Erythroblast (primary cell): Measurements from ENCODE around the gene U2AF2.
A peak's percentile ranks its signal among the peaks of the same experiment; 100 is the strongest.

Experiments used
- DNase-seq, 2 experiments: peaks; one replicate each; lab custom pipeline; 2025; lab: John Stamatoyannopoulos, UW
- GATA1 ChIP-seq: IDR thresholded peaks from 2 replicates; pipeline ENCODE4 v1.6.1; 2011; ENCODE audit warnings: low read depth, mild to moderate bottlenecking, control low read depth, low read length, moderate library complexity
- POLR2A ChIP-seq: IDR thresholded peaks from 2 replicates; pipeline ENCODE4 v1.6.1; 2011; ENCODE audit warnings: mild to moderate bottlenecking, low read length

U2AF2 gene

DNA sequence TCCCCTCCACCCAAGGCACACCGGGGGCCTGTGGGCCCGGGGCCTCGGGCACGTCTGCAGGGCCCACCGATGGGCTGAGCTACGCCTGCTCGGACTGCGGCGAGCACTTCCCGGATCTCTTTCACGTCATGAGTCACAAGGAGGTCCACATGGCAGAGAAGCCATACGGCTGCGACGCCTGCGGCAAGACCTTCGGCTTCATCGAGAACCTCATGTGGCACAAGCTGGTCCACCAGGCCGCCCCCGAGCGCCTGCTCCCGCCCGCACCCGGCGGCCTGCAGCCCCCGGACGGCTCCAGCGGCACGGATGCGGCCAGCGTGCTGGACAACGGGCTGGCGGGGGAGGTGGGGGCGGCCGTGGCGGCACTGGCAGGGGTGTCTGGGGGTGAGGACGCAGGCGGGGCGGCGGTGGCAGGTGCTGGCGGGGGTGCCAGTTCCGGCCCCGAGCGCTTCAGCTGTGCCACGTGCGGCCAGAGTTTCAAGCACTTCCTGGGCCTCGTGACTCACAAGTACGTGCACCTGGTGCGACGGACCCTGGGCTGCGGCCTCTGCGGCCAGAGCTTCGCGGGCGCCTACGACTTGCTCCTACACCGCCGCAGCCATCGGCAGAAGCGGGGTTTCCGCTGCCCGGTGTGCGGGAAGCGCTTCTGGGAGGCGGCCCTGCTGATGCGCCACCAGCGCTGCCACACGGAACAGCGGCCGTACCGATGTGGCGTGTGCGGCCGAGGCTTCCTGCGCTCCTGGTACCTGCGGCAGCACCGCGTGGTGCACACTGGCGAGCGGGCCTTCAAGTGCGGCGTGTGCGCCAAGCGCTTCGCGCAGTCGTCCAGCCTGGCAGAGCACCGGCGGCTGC lies 39.1 kb upstream of the U2AF2 start:
- TF ChIP-seq POLR2A (no peak), GATA1 (no peak)
- no peak for DNase-seq

- TF ChIP-seq POLR2A (no peak), GATA1 (no peak)
- DNase-seq = no peak
These were observed 38.4 kb upstream of the U2AF2 start for GRCh38 chr19:55616395-55616875.

DNA sequence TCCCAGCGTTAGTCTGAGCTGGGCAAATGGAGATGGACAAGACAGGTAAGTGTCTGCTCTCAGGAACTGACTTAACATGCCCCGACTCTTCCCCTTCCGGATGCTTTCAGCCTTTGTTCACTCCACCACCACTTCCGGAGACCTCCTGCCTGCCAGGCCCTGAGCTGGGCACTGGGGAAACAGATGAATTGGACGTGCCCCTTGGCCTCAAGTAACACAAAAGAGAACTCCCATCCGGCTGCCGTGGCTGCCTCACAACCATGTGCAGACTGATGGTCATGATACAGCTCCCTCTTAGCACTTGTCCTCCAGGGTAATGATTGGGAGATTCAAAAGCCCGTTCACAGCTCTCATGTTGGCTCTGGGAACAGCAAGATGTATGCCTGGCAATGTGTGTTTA lies 37.4 kb upstream of the U2AF2 start:
- TF ChIP-seq GATA1 (no peak), POLR2A (no peak)
- DNase-seq = no peak

DNA sequence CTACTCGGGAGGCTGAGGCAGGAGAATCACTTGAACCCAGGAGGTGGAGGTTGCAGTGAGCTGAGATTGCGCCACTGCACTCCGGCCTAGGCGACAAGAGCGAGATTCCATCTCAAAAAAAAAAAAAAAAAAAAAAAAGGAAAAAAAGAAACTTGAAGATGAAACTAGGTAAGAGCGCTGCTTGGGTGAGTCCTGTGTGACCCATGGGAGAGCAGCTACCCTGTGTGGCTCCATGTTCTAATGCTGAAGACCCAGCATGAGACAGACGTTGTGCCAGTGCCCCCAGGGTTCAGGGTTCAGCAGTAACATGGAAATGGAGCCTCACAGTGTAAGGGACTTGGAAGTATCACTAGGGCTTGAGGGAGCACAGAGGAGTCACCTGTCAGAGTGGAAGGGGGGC lies 36.4 kb upstream of the U2AF2 start:
- TF ChIP-seq POLR2A (no peak), GATA1 (no peak)
- no peak for DNase-seq

DNA sequence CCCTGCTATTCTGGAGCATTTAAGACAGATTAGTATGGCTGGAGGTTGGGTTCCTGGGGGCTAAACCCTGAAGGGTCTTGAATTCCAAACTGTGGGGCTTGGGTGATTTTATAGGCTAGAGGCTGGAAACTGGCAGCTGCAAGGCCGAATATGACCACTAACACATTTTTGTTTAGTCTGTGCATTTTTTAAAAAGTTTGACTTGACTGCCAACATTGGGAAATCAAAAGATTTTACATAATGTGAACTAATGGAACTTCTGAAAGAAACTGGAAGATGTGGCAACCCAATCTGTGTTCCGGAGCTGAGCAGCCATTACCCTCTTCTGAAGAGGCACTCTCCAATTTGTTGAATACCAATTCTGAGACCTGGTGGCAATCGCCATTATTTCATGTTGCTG lies 35.5 kb upstream of the U2AF2 start:
- TF ChIP-seq POLR2A (no peak), GATA1 (no peak)
- DNase-seq = no peak

DNA sequence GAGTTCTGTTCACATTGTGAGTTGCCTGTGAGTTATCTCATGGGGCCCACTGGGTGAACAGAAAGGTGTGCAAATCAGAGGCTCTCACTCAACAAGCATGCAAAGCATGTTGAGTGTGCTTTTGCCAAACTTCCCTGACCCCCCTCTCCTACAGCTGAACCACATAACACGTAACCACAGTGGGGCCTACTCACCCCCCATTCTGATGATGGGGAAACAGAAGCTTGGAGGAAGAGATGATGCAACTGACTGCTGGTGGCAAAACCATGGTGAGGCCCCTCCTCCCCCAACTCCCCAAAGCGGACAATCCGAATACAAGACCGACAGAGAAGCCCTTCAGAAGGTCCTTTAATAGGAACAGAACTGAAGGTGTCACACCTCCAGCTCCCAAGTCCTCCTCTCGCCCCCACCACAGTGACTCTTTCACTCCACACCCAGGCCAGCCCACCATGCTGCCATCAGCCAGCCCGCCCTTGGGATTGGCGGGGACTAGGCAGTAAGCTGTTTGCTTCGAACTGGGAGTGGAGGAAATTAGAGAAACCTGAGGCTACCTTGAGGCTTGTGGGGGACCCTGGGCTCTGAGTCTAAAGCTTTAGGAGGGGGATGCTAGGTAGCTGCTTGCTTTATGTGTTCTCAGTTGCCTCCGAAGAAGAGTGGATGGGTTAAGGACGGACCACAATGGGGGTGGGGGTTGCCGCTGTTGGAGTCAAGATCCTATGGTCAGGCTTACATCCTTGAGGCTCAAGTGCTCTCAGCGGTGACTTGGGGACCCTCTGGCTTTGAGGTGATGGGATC lies 34.2 kb upstream of the U2AF2 start:
- no peak for TF ChIP-seq GATA1
- no peak for TF ChIP-seq POLR2A

GRCh38 chr19:55621205-55621672 lies 33.6 kb upstream of the U2AF2 start:
- no peak for DNase-seq
- TF ChIP-seq GATA1 (no peak), POLR2A (no peak)

More for the DNA sequence above, 34.2 kb upstream of the U2AF2 start:
- DNase-seq = no peak

GRCh38 chr19:55621673-55622231 lies 33.1 kb upstream of the U2AF2 start:
- TF ChIP-seq GATA1 = no peak
- TF ChIP-seq POLR2A = no peak
- no peak for DNase-seq

DNA sequence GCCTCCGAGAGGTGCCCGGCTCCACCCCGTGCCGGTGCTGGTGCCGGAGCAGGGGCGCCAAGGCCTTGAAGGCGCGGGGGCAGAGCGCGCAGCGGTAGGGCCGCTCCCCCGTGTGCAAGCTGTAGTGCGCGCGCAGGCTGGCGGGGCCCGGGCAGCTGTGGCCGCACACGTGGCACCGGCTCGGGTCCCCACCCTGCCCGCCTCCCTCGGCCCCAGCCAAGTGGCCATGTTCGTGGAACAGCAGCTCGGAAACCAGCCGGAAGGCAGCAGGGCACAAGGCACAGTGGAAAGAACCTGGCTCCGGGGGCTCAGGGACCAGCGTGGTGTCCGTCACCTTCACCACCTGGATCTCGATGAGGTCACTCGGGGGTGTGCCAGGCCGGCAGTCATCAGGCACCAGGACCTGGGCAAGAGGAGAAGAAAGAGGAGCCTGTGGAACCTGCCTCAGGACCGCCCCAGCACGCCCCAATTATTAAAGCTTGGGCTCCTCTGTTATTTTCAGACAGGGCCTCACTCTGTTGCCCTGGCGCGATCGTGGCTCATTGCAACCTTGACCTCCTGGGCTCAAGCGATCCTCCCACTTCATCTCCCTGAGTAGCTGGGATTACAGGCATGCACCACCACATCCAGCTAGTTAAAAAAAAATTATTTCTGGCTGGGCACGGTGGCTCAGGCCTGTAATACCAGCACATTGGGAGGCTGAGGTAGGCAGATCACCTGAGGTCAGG lies 32.4 kb upstream of the U2AF2 start:
- no peak for TF ChIP-seq GATA1
- no peak for TF ChIP-seq POLR2A
- no peak for DNase-seq

- TF ChIP-seq GATA1 (no peak), POLR2A (no peak)
- DNase-seq = no peak
These were observed 31.7 kb upstream of the U2AF2 start for GRCh38 chr19:55623130-55623529.

DNA sequence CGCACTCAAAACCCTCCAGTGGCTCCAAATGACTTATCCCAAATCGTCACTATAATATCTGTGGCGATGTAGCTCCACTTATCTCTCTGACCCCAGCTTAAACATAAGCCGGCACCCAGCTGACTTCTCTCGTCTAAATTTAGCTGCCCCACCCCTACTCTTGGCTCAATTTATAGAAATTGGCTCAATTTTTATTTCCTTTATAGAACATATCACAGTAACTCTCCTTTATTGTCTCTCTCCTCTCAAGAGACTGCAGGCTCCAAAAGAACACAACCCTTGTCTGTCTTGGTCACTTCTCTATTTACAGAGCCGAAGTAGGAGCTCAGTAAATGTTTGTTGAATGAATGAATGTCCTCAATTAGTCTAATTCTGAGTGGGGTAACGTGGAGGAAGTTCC lies 31.3 kb upstream of the U2AF2 start:
- TF ChIP-seq GATA1 (no peak), POLR2A (no peak)
- DNase-seq = peak; percentile 53 to 54

DNA sequence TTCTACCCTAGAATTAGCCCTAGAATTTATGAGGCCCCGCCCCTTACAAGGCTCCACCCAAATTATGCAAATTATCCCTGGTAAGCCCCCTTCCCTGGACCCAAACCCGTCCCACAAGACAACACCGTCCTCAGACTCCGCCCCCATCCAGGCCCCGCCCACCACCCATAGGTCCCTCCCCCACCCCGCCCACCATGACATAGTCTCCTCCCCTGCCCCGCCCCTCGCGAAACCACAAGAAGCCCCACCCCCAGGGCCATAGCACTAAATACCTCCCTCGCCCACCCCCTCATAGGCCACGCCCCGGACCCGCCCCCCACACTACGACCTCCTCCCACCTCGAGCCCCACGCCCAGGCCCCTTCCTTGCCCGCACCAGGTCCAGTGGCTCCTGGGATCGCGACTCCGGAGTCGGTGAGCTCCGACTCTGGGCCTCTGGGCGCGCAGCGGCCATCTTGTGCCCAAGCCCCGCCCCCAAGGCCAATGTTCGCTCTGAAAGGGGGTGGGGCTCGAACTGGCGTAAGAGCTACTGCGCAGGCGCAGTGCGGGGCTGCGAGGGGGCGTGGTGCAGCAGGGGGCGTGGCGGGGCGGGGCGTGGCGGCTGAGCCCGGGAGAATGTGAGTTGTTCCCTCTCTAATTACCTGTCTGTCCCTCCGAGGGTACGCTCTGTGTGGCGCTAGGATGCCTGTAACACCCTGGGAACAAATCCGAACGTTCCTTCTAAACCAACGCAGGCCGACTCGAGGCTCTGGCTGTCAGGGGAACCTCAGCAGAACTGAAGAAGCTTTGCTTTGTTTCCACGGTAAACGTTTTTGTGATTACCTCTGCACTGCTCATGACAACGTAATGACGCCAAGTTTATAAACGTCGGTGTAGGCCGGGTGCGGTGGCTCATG lies 30.5 kb upstream of the U2AF2 start, which contains the start of gene ZNF784:
ZNF784 (minus strand) TSS at position 458 of the 895 bp plus-strand sequence; CDS start at position 453, 5 bp downstream.
- DNase-seq = peak; percentile 95 to 99
- no peak for TF ChIP-seq GATA1
- TF ChIP-seq POLR2A = no peak

GRCh38 chr19:55625004-55625326 lies 29.9 kb upstream of the U2AF2 start:
- TF ChIP-seq GATA1 (no peak), POLR2A (no peak)
- DNase-seq = no peak
